Nephron (organoid): ENCODE measurements around the gene ENKD1.

Experiments
- H3K27ac Mint-ChIP-seq, 3 experiments: 2 replicates each; pipeline ENCODE4 v1.8.0; 2020; ENCODE audit warnings: mixed read lengths in 3 of 3, mild to moderate bottlenecking in 2 of 3, moderate library complexity in 1 of 3
- H3K27me3 Mint-ChIP-seq: 2 replicates; pipeline ENCODE4 v1.8.0; 2021; ENCODE audit warnings: low read depth, mild to moderate bottlenecking, moderate library complexity, mixed read lengths
- H3K36me3 Mint-ChIP-seq: 2 replicates; pipeline ENCODE4 v1.8.0; 2020; ENCODE audit warnings: low read depth, mixed read lengths
- H3K4me1 Mint-ChIP-seq: 2 replicates; pipeline ENCODE4 v1.8.0; 2020; ENCODE audit warnings: mixed read lengths
- H3K4me3 Mint-ChIP-seq, 3 experiments: 2 replicates each; pipeline ENCODE4 v1.8.0; 2020; ENCODE audit warnings: mild to moderate bottlenecking in 3 of 3, mixed read lengths in 3 of 3, moderate library complexity in 2 of 3
- H3K9me3 Mint-ChIP-seq: 2 replicates; pipeline ENCODE4 v1.8.0; 2020; ENCODE audit warnings: mixed read lengths
- CTCF ChIP-seq, 3 experiments: fragments of 200-600 bp; sonication (generic); IDR thresholded peaks; one replicate each; pipeline ENCODE4 v1.5.0; 2021; ENCODE audit warnings: antibody characterized with exemption in 3 of 3; ENCODE audit not compliant: unreplicated experiment in 3 of 3

ENKD1 gene

GRCh38 chr16:67663877-67664222, 2.7 kb downstream of the ENKD1 start:
- H3K4me3 Mint-ChIP-seq, result peak overlapping the region; percentile 44 to 70 (median 69)
- TF ChIP-seq CTCF (IDR thresholded peaks at IDR 0.05; ENCODE audit: unreplicated experiment in 3 of 3), result no peak
- H3K36me3 Mint-ChIP-seq, result peaks cover 8% of the 10 kb centered on the region
- H3K9me3 Mint-ChIP-seq, result no peaks in the 10 kb centered on the region
- H3K27me3 Mint-ChIP-seq, result no peaks in the 10 kb centered on the region
- no peaks in the 10 kb centered on the region for H3K4me1 Mint-ChIP-seq
- H3K27ac Mint-ChIP-seq, result no peak overlapping the region

DNA sequence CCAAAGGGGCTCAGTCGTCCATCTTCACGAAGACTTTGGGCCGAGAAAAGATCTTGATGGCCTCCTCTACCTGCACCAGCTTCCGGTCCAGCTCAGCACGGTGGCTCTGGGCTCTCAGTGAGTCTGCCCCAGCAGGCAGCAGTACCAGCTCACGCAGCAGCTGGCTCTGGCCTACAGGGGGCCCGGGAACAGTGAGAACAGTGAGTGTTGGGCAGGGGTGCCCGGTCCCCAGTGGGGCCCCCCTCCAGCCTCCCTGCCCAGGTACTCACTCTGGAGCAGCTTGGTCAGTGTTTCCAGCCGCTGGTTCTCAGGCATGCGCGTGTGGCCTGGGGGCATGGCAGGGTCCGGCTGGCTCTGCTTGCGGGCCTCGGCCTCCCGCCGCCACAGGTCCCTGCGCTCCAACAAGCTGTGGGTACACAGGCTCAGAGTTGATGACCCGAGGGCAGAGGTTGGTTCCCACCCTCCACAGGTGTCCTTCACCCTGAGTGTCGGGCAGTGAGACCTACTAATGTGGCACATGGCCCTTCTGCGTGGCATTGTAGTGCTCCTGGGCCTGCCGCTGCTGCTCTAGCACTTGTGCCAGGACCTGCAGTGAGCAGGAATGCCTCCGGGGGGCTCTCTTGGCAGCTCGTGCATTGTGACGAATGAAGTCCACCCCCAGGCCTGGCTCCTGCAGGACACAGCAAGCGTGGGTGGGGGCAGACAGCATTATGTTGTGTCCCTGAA, 3.2 kb downstream of the ENKD1 start:
- peak in 1 of 3 experiments; percentile 18 for TF ChIP-seq CTCF (IDR thresholded peaks at IDR 0.05; ENCODE audit: unreplicated experiment in 3 of 3)
- no peaks in the 10 kb centered on the region for H3K4me1 Mint-ChIP-seq
- no peaks in the 10 kb centered on the region for H3K27me3 Mint-ChIP-seq
- H3K4me3 Mint-ChIP-seq, result peak overlapping the region in 1 of 3 experiments; percentile 41
- no peak overlapping the region for H3K27ac Mint-ChIP-seq
- H3K9me3 Mint-ChIP-seq, result no peaks in the 10 kb centered on the region
- peaks cover 8% of the 10 kb centered on the region for H3K36me3 Mint-ChIP-seq

DNA sequence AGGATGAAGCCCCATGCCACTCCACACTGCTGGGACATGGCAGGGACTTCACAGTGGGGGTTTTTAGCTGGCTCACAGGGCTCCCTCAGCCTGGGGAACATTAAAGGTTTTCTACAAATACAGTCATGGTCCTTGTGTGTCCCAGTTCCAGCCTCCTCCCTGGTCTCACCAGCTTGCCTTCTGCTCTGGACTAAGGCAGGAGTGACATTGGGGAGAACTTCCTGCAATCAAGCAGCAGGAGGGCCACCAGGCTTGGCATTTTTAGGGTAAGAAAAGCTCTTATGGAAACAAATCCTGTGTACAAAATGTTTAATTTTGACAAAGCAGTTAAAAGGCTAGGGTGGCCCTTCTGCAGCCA, 3.9 kb downstream of the ENKD1 start:
- TF ChIP-seq CTCF (IDR thresholded peaks at IDR 0.05; ENCODE audit: unreplicated experiment in 3 of 3), result no peak
- Mint-ChIP-seq H3K36me3 (peaks cover 8% of the 10 kb centered on the region), H3K27ac (no peak overlapping the region)

DNA sequence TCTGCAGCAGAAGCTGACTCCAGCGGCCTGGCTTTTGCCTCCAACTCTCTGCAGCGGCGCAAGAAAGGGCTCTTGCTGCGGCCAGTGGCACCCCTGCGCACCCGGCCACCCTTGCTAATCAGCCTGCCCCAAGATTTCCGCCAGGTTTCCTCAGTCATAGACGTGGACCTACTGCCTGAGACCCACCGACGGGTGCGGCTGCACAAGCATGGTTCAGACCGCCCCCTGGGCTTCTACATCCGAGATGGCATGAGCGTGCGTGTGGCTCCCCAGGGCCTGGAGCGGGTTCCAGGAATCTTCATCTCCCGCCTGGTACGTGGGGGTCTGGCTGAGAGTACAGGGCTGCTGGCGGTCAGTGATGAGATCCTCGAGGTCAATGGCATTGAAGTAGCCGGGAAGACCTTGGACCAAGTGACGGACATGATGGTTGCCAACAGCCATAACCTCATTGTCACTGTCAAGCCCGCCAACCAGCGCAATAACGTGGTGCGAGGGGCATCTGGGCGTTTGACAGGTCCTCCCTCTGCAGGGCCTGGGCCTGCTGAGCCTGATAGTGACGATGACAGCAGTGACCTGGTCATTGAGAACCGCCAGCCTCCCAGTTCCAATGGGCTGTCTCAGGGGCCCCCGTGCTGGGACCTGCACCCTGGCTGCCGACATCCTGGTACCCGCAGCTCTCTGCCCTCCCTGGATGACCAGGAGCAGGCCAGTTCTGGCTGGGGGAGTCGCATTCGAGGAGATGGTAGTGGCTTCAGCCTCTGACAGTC, 4.5 kb downstream of the ENKD1 start:
- peak overlapping the region; percentile 63 to 88 (median 87) for H3K4me3 Mint-ChIP-seq
- H3K27ac Mint-ChIP-seq, result no peak overlapping the region
- H3K36me3 Mint-ChIP-seq, result peaks cover 8% of the 10 kb centered on the region
- H3K27me3 Mint-ChIP-seq, result no peaks in the 10 kb centered on the region
- H3K9me3 Mint-ChIP-seq, result no peaks in the 10 kb centered on the region
- no peaks in the 10 kb centered on the region for H3K4me1 Mint-ChIP-seq
- no peak for TF ChIP-seq CTCF (IDR thresholded peaks at IDR 0.05; ENCODE audit: unreplicated experiment in 3 of 3)

More for the DNA sequence above, 3.9 kb downstream of the ENKD1 start:
- no peaks in the 10 kb centered on the region for H3K4me1 Mint-ChIP-seq
- H3K4me3 Mint-ChIP-seq, result no peak overlapping the region
- H3K9me3 Mint-ChIP-seq, result no peaks in the 10 kb centered on the region
- no peaks in the 10 kb centered on the region for H3K27me3 Mint-ChIP-seq

GRCh38 chr16:67661101-67661761, 5.3 kb downstream of the ENKD1 start:
- H3K4me3 Mint-ChIP-seq, result peak overlapping the region; percentile 87 to 90 (median 88)
- H3K27me3 Mint-ChIP-seq, result no peaks in the 10 kb centered on the region
- H3K4me1 Mint-ChIP-seq, result no peaks in the 10 kb centered on the region
- peak overlapping the region; percentile 60 to 76 (median 68) for H3K27ac Mint-ChIP-seq
- no peaks in the 10 kb centered on the region for H3K9me3 Mint-ChIP-seq
- no peak for TF ChIP-seq CTCF (IDR thresholded peaks at IDR 0.05; ENCODE audit: unreplicated experiment in 3 of 3)
- peaks cover 8% of the 10 kb centered on the region for H3K36me3 Mint-ChIP-seq
